Measurements from ENCODE around the gene OSBPL9.

- TF ChIP-seq CTCF (conservative IDR thresholded peaks at IDR 0.05; ENCODE audit: low read length), result no peak
- TF ChIP-seq EZH2phosphoT487 (IDR thresholded peaks at IDR 0.05; ENCODE audit: borderline replicate concordance, low read depth, low read length), result no peak
These were observed 50.7 kb downstream of the OSBPL9 start for GRCh38 chr1:51667561-51667960.

Measured in OCI-LY7 (cell line).